IMR-90 (cell line): ENCODE data around the gene SRRD. TPM values are rescaled to one million over a fixed set of nuclear protein-coding genes. Genes with fewer than 3 reads are reported as not detected.

Source experiments
- ATAC-seq: fragments of 200-7000 bp; cut with Tn5 transposase; 2 replicates; pipeline ENCODE4 v1.9.1; 2020; ENCODE audit warnings: low read depth, mild to moderate bottlenecking, moderate library complexity
- BruUV-seq: library from RNA; stranded (reverse); fragments of 400-500 nt; replicated peaks from 2 replicates; lab custom pipeline; 2021; lab: Mats Ljungman, UMichigan
- CTCF ChIA-PET: fragments of 300-600 bp; formaldehyde crosslinking; extraction: SDS; loops from one replicate; lab custom pipeline; 2021; ENCODE audit warnings: antibody characterized with exemption; lab: Yijun Ruan, JAX
- POLR2A ChIA-PET: fragments of 300-600 bp; sonication (Branson Sonifier 250); formaldehyde crosslinking; loops from one replicate; lab custom pipeline; 2022; ENCODE audit warnings: antibody characterized with exemption; ENCODE audit not compliant: unreplicated experiment; lab: Charles Lee
- DNase-seq: peaks from one replicate; pipeline ENCODE4 v3.0.0; 2013
- H2AFZ ChIP-seq: replicated peaks from 2 replicates; pipeline ENCODE3; 2013; ENCODE audit warnings: low read length, mild to moderate bottlenecking; ENCODE audit not compliant: poor library complexity
- H2AK5ac ChIP-seq: 2 replicates; pipeline ENCODE4 v1.6.1; 2013; ENCODE audit warnings: low read depth, low read length, inconsistent platforms
- H2AK9ac ChIP-seq: replicated peaks from 2 replicates; pipeline ENCODE3; 2013; ENCODE audit warnings: mild to moderate bottlenecking, low read depth, low read length, moderate library complexity; ENCODE audit not compliant: poor library complexity
- H2BK120ac ChIP-seq: 2 replicates; pipeline ENCODE4 v1.6.1; 2013; ENCODE audit warnings: low read depth, low read length, inconsistent platforms
- H2BK15ac ChIP-seq: 3 replicates; pipeline ENCODE4 v1.6.1; 2013; ENCODE audit warnings: low read depth, low read length, inconsistent platforms
- H2BK20ac ChIP-seq: 2 replicates; pipeline ENCODE4 v1.6.1; 2013; ENCODE audit warnings: low read depth, mild to moderate bottlenecking, inconsistent platforms, low read length, moderate library complexity
- H2BK5ac ChIP-seq: 2 replicates; pipeline ENCODE4 v1.6.1; 2013; ENCODE audit warnings: mild to moderate bottlenecking, low read depth, low read length, inconsistent platforms; ENCODE audit not compliant: poor library complexity, severe bottlenecking
- H3K14ac ChIP-seq: replicated peaks from 2 replicates; pipeline ENCODE4 v1.6.1; 2013; ENCODE audit warnings: low read depth, low read length, inconsistent platforms
- H3K18ac ChIP-seq: 2 replicates; pipeline ENCODE4 v1.6.1; 2013; ENCODE audit warnings: low read depth, low read length, control low read depth
- H3K23ac ChIP-seq: 2 replicates; pipeline ENCODE4 v1.6.1; 2013; ENCODE audit warnings: low read depth, low read length, inconsistent platforms
- H3K27ac ChIP-seq: 2 replicates; pipeline ENCODE4 v1.5.1; 2013; ENCODE audit warnings: mild to moderate bottlenecking, control low read depth, low read length; ENCODE audit not compliant: insufficient read depth
- H3K27me3 ChIP-seq: 2 replicates; pipeline ENCODE4 v1.6.1; 2013; ENCODE audit warnings: low read length; ENCODE audit not compliant: control insufficient read depth, insufficient read depth
- H3K36me3 ChIP-seq: 2 replicates; pipeline ENCODE4 v1.6.1; 2013; ENCODE audit warnings: low read length, mixed read lengths; ENCODE audit not compliant: control insufficient read depth, insufficient read depth
- H3K4ac ChIP-seq: 2 replicates; pipeline ENCODE4 v1.6.1; 2013; ENCODE audit warnings: low read depth, low read length, inconsistent platforms
- H3K4me1 ChIP-seq: 2 replicates; pipeline ENCODE4 v1.6.1; 2013; ENCODE audit warnings: low read length, mixed read lengths; ENCODE audit not compliant: control insufficient read depth, insufficient read depth
- H3K4me2 ChIP-seq: 2 replicates; pipeline ENCODE4 v1.6.1; 2013; ENCODE audit warnings: low read depth, mild to moderate bottlenecking, control low read depth, low read length, moderate library complexity
- H3K4me3 ChIP-seq: 2 replicates; pipeline ENCODE4 v1.5.1; 2013; ENCODE audit warnings: low read depth, mild to moderate bottlenecking, control low read depth, low read length, moderate library complexity; ENCODE audit not compliant: insufficient read depth
- H3K56ac ChIP-seq: 2 replicates; pipeline ENCODE4 v1.6.1; 2013; ENCODE audit warnings: low read length, inconsistent platforms; ENCODE audit not compliant: insufficient read depth; ENCODE audit errors: extremely low read depth
- H3K79me1 ChIP-seq, 2 experiments: 2 replicates each; pipeline ENCODE4 v1.6.1; 2013; ENCODE audit warnings: low read length in 2 of 2, inconsistent platforms in 1 of 2, low read depth in 1 of 2
- H3K9ac ChIP-seq: 2 replicates; pipeline ENCODE4 v1.6.1; 2013; ENCODE audit warnings: low read depth, low read length, control low read depth
- H3K9me1 ChIP-seq: 2 replicates; pipeline ENCODE4 v1.6.1; 2013; ENCODE audit warnings: low read length, inconsistent platforms; ENCODE audit not compliant: insufficient read depth
- H3K9me3 ChIP-seq: 2 replicates; pipeline ENCODE4 v1.6.1; 2013; ENCODE audit warnings: low read length; ENCODE audit not compliant: control insufficient read depth, insufficient read depth
- H4K20me1 ChIP-seq: 2 replicates; pipeline ENCODE4 v1.6.1; 2013; ENCODE audit warnings: low read length, inconsistent platforms; ENCODE audit not compliant: insufficient read depth
- H4K5ac ChIP-seq: 2 replicates; pipeline ENCODE4 v1.6.1; 2013; ENCODE audit warnings: mild to moderate bottlenecking, low read depth, low read length, control low read depth
- H4K8ac ChIP-seq, 2 experiments: 2 replicates each; pipeline ENCODE4 v1.6.1; 2013; ENCODE audit warnings: low read depth in 2 of 2, low read length in 2 of 2, control low read depth in 1 of 2, inconsistent platforms in 1 of 2
- H4K91ac ChIP-seq: 2 replicates; pipeline ENCODE4 v1.6.1; 2013; ENCODE audit warnings: low read depth, low read length, inconsistent platforms; ENCODE audit not compliant: insufficient read depth
- BHLHE40 ChIP-seq: fragments of 150-350 bp; IDR thresholded peaks from 2 replicates; pipeline ENCODE4 v1.6.1; 2016; ENCODE audit warnings: mild to moderate bottlenecking, low read depth, low read length
- CEBPB ChIP-seq: IDR thresholded peaks from 2 replicates; pipeline ENCODE4 v1.6.1; 2012; ENCODE audit warnings: low read depth, low read length, improper control_type of control experiment
- CHD1 ChIP-seq: IDR thresholded peaks from 2 replicates; pipeline ENCODE4 v1.6.1; 2012; ENCODE audit warnings: low read depth, low read length, improper control_type of control experiment
- CTCF ChIP-seq: conservative IDR thresholded peaks from 2 replicates; pipeline ENCODE4 v1.5.1; 2012; ENCODE audit warnings: mild to moderate bottlenecking, low read depth, low read length, improper control_type of control experiment
- ELK1 ChIP-seq: fragments of 150-350 bp; IDR thresholded peaks from 2 replicates; pipeline ENCODE4 v1.6.1; 2016; ENCODE audit warnings: low read depth, mild to moderate bottlenecking, low read length, moderate library complexity, borderline replicate concordance
- FOS ChIP-seq: fragments of 150-350 bp; IDR thresholded peaks from 2 replicates; pipeline ENCODE4 v1.6.1; 2016; ENCODE audit warnings: low read depth, low read length
- MAFK ChIP-seq: IDR thresholded peaks from 2 replicates; pipeline ENCODE4 v1.6.1; 2012; ENCODE audit warnings: low read depth, low read length, improper control_type of control experiment
- MAZ ChIP-seq: IDR thresholded peaks from 2 replicates; pipeline ENCODE4 v1.6.1; 2012; ENCODE audit warnings: low read depth, mild to moderate bottlenecking, low read length, improper control_type of control experiment, moderate library complexity, borderline replicate concordance
- MXI1 ChIP-seq: IDR thresholded peaks from 2 replicates; pipeline ENCODE4 v1.6.1; 2012; ENCODE audit warnings: low read depth, mild to moderate bottlenecking, low read length, moderate library complexity, borderline replicate concordance
- NFE2L2 ChIP-seq: fragments of 150-350 bp; IDR thresholded peaks from 2 replicates; pipeline ENCODE4 v1.6.1; 2016; ENCODE audit warnings: low read depth, mild to moderate bottlenecking, low read length
- POLR2A ChIP-seq: IDR thresholded peaks from 2 replicates; pipeline ENCODE4 v1.6.1; 2012; ENCODE audit warnings: mild to moderate bottlenecking, low read depth, low read length
- RAD21 ChIP-seq: IDR thresholded peaks from 2 replicates; pipeline ENCODE4 v1.6.1; 2012; ENCODE audit warnings: low read length, improper control_type of control experiment
- RCOR1 ChIP-seq: IDR thresholded peaks from 2 replicates; pipeline ENCODE4 v1.6.1; 2012; ENCODE audit warnings: mild to moderate bottlenecking, low read length, improper control_type of control experiment; ENCODE audit not compliant: insufficient replicate concordance
- RFX5 ChIP-seq: IDR thresholded peaks from 2 replicates; pipeline ENCODE4 v1.8.0; 2012; ENCODE audit warnings: low read depth, mild to moderate bottlenecking, low read length, moderate library complexity
- SMC3 ChIP-seq: fragments of 150-350 bp; IDR thresholded peaks from 2 replicates; pipeline ENCODE4 v1.6.1; 2016; ENCODE audit warnings: low read depth, mild to moderate bottlenecking, antibody characterized with exemption, low read length, moderate library complexity
- USF2 ChIP-seq: fragments of 150-350 bp; IDR thresholded peaks from 2 replicates; pipeline ENCODE4 v1.6.1; 2017; ENCODE audit warnings: mild to moderate bottlenecking, antibody characterized with exemption, low read length, low read depth
- WGBS, 2 experiments: methylation state at CpG; one replicate each; pipeline versions ENCODE4 v1.1.5 to v1.1.7; 2013; ENCODE audit warnings: missing lambda C conversion rate in 2 of 2; ENCODE audit not compliant: insufficient read length in 1 of 2; ENCODE audit errors: extremely low coverage in 2 of 2; 5-methylcytosine and 5-hydroxymethylcytosine counted together
- dilution Hi-C: fragments of 300-500 bp; cut with HindIII; formaldehyde crosslinking; loops from one replicate; pipeline ENCODE4 v1.14.3; 2018; ENCODE audit warnings: low sequenced_read_pairs; ENCODE audit not compliant: unreplicated experiment
- in situ Hi-C: fragments of 300-500 bp; cut with MboI; formaldehyde crosslinking; loops from 3 replicates; pipeline ENCODE4 v1.14.3; 2019; ENCODE audit warnings: low sequenced_read_pairs, inconsistent platforms, mixed read lengths
- intact Hi-C: fragments of 100-400 bp; cut with micrococcal nuclease; formaldehyde crosslinking; loops from 2 replicates; pipeline ENCODE4 v1.10.0; 2022
- polyA plus RNA-seq, 3 experiments: library from polyadenylated mRNA; depleted of rRNA; stranded (reverse); fragments of >200 nt; gene quantifications; 2 replicates each; pipeline ENCODE4 v1.2.3, GENCODE V29; 2012; ENCODE audit warnings: low replicate concordance in 1 of 3
- total RNA-seq: library from RNA; depleted of rRNA; stranded (reverse); fragments of >200 nt; gene quantifications from 2 replicates; pipeline ENCODE4 v1.2.3, GENCODE V29; 2012

Gene SRRD
- total and polyA plus RNA-seq, 2 of the 4 experiments (the other 2 are of a cell fraction) = 18.3 to 24.0 TPM

GRCh38 chr22:26464312-26464711, 19.4 kb upstream of the SRRD start:
- H3K27ac ChIP-seq = no peak overlapping the region
- TF ChIP-seq RAD21 = no peak
- TF ChIP-seq POLR2A = no peak
- TF ChIP-seq MAFK = no peak
- TF ChIP-seq SMC3 = no peak
- no peak for TF ChIP-seq ELK1
- no peak for TF ChIP-seq RFX5
- no peak for TF ChIP-seq BHLHE40
- no peak for TF ChIP-seq NFE2L2
- no peak for TF ChIP-seq FOS
- TF ChIP-seq CHD1 = no peak
- no peak for TF ChIP-seq MAZ
- no peak for TF ChIP-seq CTCF
- TF ChIP-seq MXI1 = no peak
- TF ChIP-seq CEBPB = no peak
- no peak for TF ChIP-seq USF2
- TF ChIP-seq RCOR1 = no peak
- H3K79me1 ChIP-seq = peaks cover 3 to 11% of the 10 kb centered on the region in 2 experiments; a peak in 3 of 4 replicates
- H3K18ac ChIP-seq = no peak overlapping the region
- intact Hi-C loops (no loop called here), in situ Hi-C loops (loop anchor here (5.0 kb wide), 1 partner anchor 62 kb away; no protein-coding TSS in a partner anchor), dilution Hi-C loops (no loop called here)
- no peak for ATAC-seq
- no peak overlapping the region for H3K4me2 ChIP-seq
- ChIA-PET POLR2A (no interaction called here), CTCF (no interaction called here)
- no peak overlapping the region for H2BK15ac ChIP-seq
- no peak overlapping the region for H3K4me3 ChIP-seq
- no peak overlapping the region for H2BK120ac ChIP-seq
- no peaks in the 10 kb centered on the region for H3K4me1 ChIP-seq
- BruUV-seq = no TSS peak
- H4K91ac ChIP-seq = no peak overlapping the region
- no peak overlapping the region for H2BK20ac ChIP-seq
- no peaks in the 10 kb centered on the region for H3K9me3 ChIP-seq
- no peak overlapping the region for H3K56ac ChIP-seq
- peaks cover 52% of the 10 kb centered on the region for H3K36me3 ChIP-seq
- no peaks in the 10 kb centered on the region for H3K27me3 ChIP-seq
- H3K9me1 ChIP-seq = no peaks in the 10 kb centered on the region; the same call in 1 of the 2 replicates
- H3K14ac ChIP-seq = no peak overlapping the region
- DNase-seq = no peak
- no peak overlapping the region for H4K8ac ChIP-seq
- H3K23ac ChIP-seq = no peak overlapping the region
- no peak overlapping the region for H2BK5ac ChIP-seq
- no peak overlapping the region for H4K5ac ChIP-seq
- 0 out of 2 replicates have a peak, but pooled peaks cover 6% of the 10 kb centered on the region for H4K20me1 ChIP-seq
- no peak overlapping the region for H3K4ac ChIP-seq
- no peak overlapping the region for H2AFZ ChIP-seq
- H2AK5ac ChIP-seq = no peak overlapping the region
- no peak overlapping the region for H2AK9ac ChIP-seq
- 100% methylated on average over 4 of the region's 7 CpGs; no CpG with 5 or more reads in 1 of the 2 experiments for WGBS, 2 experiments
- H3K9ac ChIP-seq = no peak overlapping the region
